Frontal cortex (tissue), 4 donors: ENCODE data around the gene FGGY. TPM values are rescaled to one million over a fixed set of nuclear protein-coding genes. Genes with fewer than 3 reads are reported as not detected.
"Not testable (repeated sequence)": the region's sequence is repeated elsewhere in the genome, so short reads cannot be mapped to it uniquely, and the experiment has no call there.

Experiments
- DNase-seq, 2 donors: peaks; one replicate each; pipeline ENCODE4 v3.0.0; 2012; ENCODE audit warnings: low spot score in 2 of 2
- FAIRE-seq: peaks from 2 replicates; lab custom pipeline; 2012; peaks lifted over from hg19 to GRCh38; lab: Jason Lieb, UNC
- total RNA-seq: library from RNA; depleted of rRNA; stranded (reverse); fragments of >200 nt; gene quantifications from one replicate; pipeline ENCODE4 v1.2.3, GENCODE V29; 2014
- donor health status: control.
- donor health status: control.
- donor health status: control.

The FGGY gene
- total RNA-seq, 1 donor from 2014 or later = 27.3 TPM

DNA sequence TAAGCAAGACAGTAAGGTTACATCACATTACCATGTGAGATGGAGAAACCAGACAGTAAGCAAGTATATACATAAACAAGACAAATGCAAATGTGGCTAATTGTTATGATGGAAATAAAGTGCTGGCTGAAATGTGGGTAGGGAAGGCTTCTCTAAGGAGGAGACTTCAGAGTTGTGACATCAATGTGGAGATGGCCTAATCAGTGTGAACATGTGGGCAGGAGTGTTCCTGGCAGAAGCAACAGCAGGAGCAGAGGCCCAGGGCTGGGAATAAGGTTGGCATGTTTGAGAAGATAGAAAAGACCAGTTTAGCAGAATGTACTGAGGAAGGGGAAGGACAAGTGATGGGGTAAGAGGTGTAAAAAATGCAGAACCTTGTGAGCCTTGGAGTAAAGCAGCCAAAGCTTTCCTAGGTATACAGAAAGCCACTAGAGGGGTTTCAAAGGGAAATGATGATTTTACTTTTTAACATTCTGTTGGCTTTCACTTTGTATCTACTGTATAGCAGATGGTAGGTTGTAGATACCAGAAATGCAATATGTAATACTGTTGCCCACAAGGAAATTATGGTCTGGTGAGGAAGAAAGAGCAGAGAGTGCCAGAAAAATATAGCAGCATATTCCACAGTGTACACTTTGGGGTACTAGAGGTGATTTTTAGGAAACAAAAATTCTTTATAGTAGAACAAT is 197.4 kb downstream of the FGGY start:
- FAIRE-seq (no peak), DNase-seq (no peak)

DNA sequence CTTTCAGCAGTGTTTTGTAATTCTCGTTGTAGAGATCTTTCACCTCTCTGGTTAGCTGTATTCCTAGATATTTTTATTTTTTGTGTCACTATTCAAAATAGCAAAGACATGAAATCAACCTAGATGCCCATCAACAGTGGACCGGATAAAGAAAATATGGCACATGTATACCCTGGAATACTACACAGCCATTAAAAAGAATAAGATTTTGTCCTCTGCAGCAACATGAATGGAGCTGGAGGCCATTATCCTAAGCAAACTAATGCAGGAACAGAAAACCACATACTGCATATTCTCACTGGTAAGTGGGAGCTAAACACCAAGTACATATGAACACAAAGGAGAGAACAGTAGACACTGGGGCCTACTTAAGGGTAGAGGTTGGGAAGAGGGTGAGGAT is 199.3 kb downstream of the FGGY start:
- FAIRE-seq, DNase-seq: not testable (repeated sequence)

- no peak for DNase-seq
- FAIRE-seq = no peak
Observed at GRCh38 chr1:59497616-59498015, 200.7 kb downstream of the FGGY start.

DNA sequence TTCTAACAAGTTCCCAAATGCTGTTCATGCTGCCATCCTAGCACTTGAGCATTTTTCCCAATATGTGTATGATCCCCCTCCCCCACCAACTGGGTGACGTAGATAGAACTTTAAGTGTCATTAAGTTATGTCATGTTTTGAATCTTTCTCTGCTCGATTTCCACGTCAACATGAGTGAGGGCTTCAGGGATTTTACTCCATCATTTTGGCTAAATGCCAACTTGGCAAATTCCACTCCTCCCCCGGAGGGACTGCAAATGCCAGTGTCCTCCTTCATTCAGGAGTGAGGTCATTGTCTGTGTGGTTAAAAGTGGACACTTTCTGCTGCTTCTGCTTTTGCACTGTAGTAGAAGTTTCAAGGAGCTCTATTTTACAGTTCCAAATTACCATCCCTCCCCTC is 201.7 kb downstream of the FGGY start:
- DNase-seq (no peak), FAIRE-seq (no peak)

GRCh38 chr1:59499273-59499942 is 202.5 kb downstream of the FGGY start:
- DNase-seq = no peak
- FAIRE-seq = no peak

- FAIRE-seq = no peak
- DNase-seq = no peak
Observed at GRCh38 chr1:59499943-59500569, 203.2 kb downstream of the FGGY start.

- no peak for FAIRE-seq
- no peak for DNase-seq
Observed at GRCh38 chr1:59500950-59501742, 204.3 kb downstream of the FGGY start.

DNA sequence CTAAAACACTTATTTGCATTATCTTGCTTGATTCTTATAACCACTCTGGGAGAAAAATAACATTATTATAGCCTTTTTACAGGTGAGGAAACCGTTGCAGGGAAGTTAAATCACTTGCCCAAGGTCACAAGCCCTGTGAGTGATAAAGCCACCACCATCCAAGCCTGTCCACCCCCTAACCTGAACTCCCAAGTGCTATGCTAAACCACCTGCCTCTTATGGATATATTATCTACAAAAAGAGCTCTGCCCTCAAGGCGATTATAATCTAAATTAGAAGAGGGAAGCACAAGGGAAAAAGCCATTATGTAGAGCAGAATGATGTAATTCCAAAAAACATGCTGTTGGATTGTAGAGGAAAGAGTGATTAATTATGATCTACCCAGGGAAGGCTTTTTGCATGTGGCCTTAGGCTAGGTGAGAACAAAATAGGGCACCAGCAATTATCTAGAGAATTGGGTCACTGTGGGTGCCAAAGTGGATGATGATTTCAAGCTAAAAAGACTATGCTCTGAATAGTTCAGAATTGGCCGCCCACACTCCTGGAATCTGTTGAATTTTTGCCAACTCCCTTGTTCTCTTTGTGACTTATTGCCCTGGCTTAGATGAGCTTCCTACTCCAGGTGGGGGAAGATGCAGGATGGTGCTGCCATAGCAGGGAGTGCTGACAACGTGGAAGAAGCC is 205.3 kb downstream of the FGGY start:
- FAIRE-seq (no peak), DNase-seq (no peak)

DNA sequence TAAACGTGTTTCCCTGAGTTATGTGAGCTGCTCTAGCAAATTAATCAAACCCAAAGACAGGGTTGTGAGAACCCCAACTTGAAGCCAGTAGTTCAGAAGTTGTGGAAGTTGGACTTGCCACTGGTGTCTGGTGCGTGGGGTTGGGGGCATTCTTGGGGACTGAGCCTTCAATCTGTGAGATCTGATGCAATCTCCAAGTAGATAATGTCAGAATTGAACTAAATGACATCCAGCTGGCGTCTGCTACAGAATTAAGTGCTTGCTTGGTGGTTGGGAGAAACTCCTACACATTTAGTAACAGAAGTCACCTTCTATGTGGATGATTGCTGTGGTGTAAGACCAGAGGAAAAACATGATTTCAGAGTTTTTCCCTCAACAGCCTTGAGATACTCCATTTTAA is 207.4 kb downstream of the FGGY start:
- no peak for FAIRE-seq
- no peak for DNase-seq

GRCh38 chr1:59505596-59506028 is 208.7 kb downstream of the FGGY start:
- no peak for DNase-seq
- FAIRE-seq = no peak

GRCh38 chr1:59506952-59507351 is 210.1 kb downstream of the FGGY start:
- FAIRE-seq = no peak

GRCh38 chr1:59509341-59509875 is 212.5 kb downstream of the FGGY start:
- FAIRE-seq (no peak), DNase-seq (no peak)

More at GRCh38 chr1:59506952-59507351, 210.1 kb downstream of the FGGY start:
- no peak for DNase-seq

- FAIRE-seq = no peak
- no peak for DNase-seq
Observed at GRCh38 chr1:59510249-59510648, 213.4 kb downstream of the FGGY start.

DNA sequence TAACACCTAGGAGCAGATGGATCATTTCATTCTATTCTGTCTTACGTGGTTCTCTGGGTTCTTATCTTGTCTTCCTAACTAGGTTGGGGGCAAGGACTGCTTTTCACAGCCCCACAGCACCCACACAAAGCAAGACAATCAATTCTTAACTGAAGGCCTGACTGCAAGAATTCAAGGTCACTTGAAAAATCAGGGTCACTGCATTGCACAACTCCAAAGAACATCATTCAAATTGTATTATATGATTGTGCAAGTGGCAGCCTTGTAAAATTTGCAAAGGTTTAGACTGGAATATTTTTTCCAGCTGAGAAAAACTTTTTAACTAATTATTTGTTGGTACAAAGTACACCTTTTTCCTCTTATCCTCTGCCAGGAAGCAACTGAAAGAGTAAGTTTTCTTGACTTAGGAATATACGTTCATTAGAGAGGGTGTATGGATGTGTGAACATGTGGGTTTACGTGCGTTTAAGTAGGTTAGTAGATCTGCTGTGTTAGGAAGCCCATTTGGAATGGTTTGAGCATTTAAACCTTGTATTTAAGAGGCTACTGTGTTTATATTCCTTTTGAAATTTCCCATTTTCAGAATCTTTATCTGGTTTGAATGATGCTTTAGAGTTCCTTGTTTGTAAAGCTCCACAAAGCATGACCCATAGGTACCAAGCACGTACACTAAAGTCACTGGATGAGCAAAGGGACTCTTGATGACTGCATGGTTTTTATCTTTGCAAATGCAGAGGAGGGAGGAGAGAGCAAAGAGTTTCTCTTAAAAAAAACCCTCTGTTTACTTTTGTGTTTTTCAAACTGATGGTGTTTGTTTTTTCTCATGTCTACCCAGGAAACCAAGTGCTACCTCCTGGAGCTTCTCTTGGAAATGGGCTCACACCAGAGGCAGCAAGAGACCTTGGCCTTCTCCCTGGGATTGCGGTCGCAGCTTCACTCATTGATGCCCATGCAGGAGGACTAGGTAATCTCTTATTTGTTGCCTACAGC is 214.9 kb downstream of the FGGY start:
- DNase-seq (no peak), FAIRE-seq (no peak)

GRCh38 chr1:59512702-59513101 is 215.8 kb downstream of the FGGY start:
- FAIRE-seq = no peak
- no peak for DNase-seq

DNA sequence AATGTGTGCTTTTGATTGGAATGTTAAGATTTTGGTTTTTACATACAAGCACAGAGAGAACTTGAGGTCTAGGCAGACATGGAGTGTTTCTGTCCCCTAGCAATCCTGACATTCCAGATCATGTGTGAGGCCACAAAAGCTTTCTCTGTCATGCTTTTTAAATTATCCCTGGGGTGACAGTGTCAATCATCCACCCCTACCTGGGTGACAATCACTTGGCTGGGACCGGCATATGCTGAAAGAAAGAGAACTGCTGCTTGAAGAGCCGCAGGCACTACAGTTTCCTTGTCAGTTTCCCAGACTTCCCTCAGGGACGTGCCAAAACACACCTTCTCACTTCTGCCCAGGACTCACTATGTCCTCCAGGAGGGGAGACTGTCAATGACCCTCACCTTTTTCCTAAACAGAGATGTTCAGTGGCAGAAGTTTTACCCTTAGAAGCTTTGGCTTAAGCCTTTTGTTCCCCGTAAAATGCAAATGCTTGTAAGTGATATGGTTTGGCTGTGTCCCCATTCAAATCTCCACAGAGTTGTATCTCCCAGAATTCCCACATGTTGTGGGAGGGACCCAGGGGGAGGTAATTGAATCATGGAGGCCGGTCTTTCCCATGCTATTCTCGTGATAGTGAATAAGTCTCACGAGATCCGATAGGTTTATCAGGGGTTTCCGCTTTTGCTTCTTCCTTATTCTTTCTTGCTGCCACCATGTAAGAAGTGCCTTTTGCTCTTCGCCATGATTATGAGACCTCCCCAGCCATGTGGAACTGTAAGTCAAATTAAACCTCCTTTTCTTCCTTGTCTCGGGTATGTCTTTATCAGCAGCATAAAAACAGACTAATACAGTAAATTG is 217.4 kb downstream of the FGGY start:
- FAIRE-seq (no peak), DNase-seq (no peak)

DNA sequence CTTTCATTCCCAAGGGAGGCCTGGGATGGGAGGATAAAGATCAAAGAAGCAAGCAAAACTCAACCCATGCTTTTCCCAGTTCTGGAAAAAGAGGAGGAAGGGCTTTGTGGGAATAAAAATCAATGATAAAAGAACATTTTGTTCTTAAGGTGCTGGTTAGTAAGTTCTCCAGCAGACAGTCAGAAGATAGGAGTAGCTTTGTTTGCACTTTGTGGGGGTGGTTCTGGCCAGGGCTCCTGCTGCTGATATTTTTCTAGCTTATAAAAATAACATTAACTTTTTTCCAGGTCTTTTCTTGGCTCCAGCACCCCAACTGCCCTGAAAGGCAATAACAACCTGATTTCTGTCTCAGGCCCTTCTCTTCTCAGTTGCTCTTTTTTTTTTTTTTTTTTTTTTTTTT is 220.0 kb downstream of the FGGY start:
- FAIRE-seq (no peak), DNase-seq (no peak)

GRCh38 chr1:59520194-59520593 is 223.3 kb downstream of the FGGY start:
- DNase-seq = no peak
- FAIRE-seq = no peak
